Uterus (tissue), 4 donors: Measurements from ENCODE around the gene PITPNB. TPM values are rescaled to one million over a fixed set of nuclear protein-coding genes. Genes with fewer than 3 reads are reported as not detected.

Experiments
- DNase-seq, 2 donors: peaks; one replicate each; pipeline ENCODE4 v3.0.0-alpha.2; 2019 to 2020
- H3K27ac ChIP-seq, 2 donors: fragments of 200-600 bp; sonication (generic); 1 replicate in 1 of 2; 2 replicates in 1 of 2; pipeline ENCODE4 v1.5.1; 2016 to 2018
- H3K27me3 ChIP-seq, 2 donors: fragments of 200-600 bp; sonication (generic); one replicate each; pipeline ENCODE4 v1.5.1; 2018 to 2019; ENCODE audit warnings: control low read depth in 1 of 2
- H3K36me3 ChIP-seq, 2 donors: fragments of 200-600 bp; sonication (generic); one replicate each; pipeline ENCODE4 v1.5.1; 2019; ENCODE audit warnings: control low read depth in 1 of 2
- H3K4me1 ChIP-seq, 2 donors: fragments of 200-600 bp; sonication (generic); one replicate each; pipeline ENCODE4 v1.5.1; 2018 to 2019; ENCODE audit warnings: control low read depth in 1 of 2
- H3K4me3 ChIP-seq, 2 donors: fragments of 200-600 bp; sonication (generic); 1 replicate in 1 of 2; 2 replicates in 1 of 2; pipeline ENCODE4 v1.5.1; 2018 to 2019; ENCODE audit warnings: mild to moderate bottlenecking in 1 of 2
- H3K9me3 ChIP-seq, 2 donors: fragments of 200-600 bp; sonication (generic); one replicate each; pipeline ENCODE4 v1.5.1; 2019; ENCODE audit warnings: control low read depth in 1 of 2
- CTCF ChIP-seq, 4 experiments: fragments of 200-600 bp in 2 of 4; fragments of 450-650 bp in 2 of 4; sonication (generic) in 2 of 4; IDR thresholded peaks; one replicate each; pipeline ENCODE4 v1.5.1; 2016 to 2019; ENCODE audit warnings: antibody characterized with exemption in 4 of 4, mild to moderate bottlenecking in 2 of 4, moderate library complexity in 1 of 4
- POLR2A ChIP-seq, 2 donors: fragments of 450-650 bp; IDR thresholded peaks; one replicate each; pipeline ENCODE4 v1.6.1; 2016; ENCODE audit warnings: antibody characterized with exemption in 2 of 2, mild to moderate bottlenecking in 1 of 2, moderate library complexity in 1 of 2
- intact Hi-C: fragments of 100-400 bp; cut with DNase I; formaldehyde crosslinking; loops from one replicate; pipeline ENCODE4 v1.15.1; 2023; ENCODE audit warnings: low total_unique reads
- total RNA-seq, 4 donors: library from RNA; depleted of rRNA in 3 of 4; stranded (reverse); fragments of >200 nt in 3 of 4; gene quantifications; one replicate each; pipeline versions ENCODE4 v1.1.0 to v1.2.4, GENCODE V29; 2014 to 2023
- donor health status: DM: yes; HTN: yes; CAD: no.

Gene PITPNB
- total RNA-seq, 4 donors from 2014 or later = 47.9 to 99.2 (median 62.5) TPM

GRCh38 chr22:27882507-27883290, 36.4 kb downstream of the PITPNB start:
- no peak overlapping the region for H3K4me3 ChIP-seq
- TF ChIP-seq CTCF (IDR thresholded peaks at IDR 0.05) (no peak), POLR2A (IDR thresholded peaks at IDR 0.05) (no peak)
- H3K27me3 ChIP-seq = no peaks in the 10 kb centered on the region
- H3K9me3 ChIP-seq = no peaks in the 10 kb centered on the region
- no peaks in the 10 kb centered on the region for H3K36me3 ChIP-seq
- H3K4me1 ChIP-seq = peaks cover 0 to 5% of the 10 kb centered on the region in 2 donors
- intact Hi-C loops = no loop called here
- DNase-seq = no peak
- peak overlapping the region; percentile 70 to 92 for H3K27ac ChIP-seq

- DNase-seq = peak; percentile 48 to 60
- Histone ChIP-seq H3K27me3 (no peaks in the 10 kb centered on the region), H3K4me3 (no peak overlapping the region), H3K4me1 (peaks cover 0 to 5% of the 10 kb centered on the region in 2 donors), H3K36me3 (no peaks in the 10 kb centered on the region), H3K27ac (peak overlapping the region; percentile 70 to 92), H3K9me3 (no peaks in the 10 kb centered on the region)
- intact Hi-C loops = no loop called here
- TF ChIP-seq POLR2A (IDR thresholded peaks at IDR 0.05) (no peak), CTCF (IDR thresholded peaks at IDR 0.05) (no peak)
Observed at GRCh38 chr22:27881421-27881820, 37.6 kb downstream of the PITPNB start.

- no peak overlapping the region for H3K4me3 ChIP-seq
- no peaks in the 10 kb centered on the region for H3K9me3 ChIP-seq
- TF ChIP-seq CTCF (IDR thresholded peaks at IDR 0.05) = peak; percentile 83 to 89 (median 86)
- no peak for TF ChIP-seq POLR2A (IDR thresholded peaks at IDR 0.05)
- no peaks in the 10 kb centered on the region for H3K27me3 ChIP-seq
- peak in 1 of 2 donors; percentile 72 for DNase-seq
- no peaks in the 10 kb centered on the region for H3K36me3 ChIP-seq
- peak overlapping the region; percentile 70 to 92 for H3K27ac ChIP-seq
- intact Hi-C loops = no loop called here
- H3K4me1 ChIP-seq = peaks cover 0 to 5% of the 10 kb centered on the region in 2 donors
Observed at GRCh38 chr22:27880778-27881394, 38.2 kb downstream of the PITPNB start.

GRCh38 chr22:27879923-27880322, 39.1 kb downstream of the PITPNB start:
- no peak for DNase-seq
- Histone ChIP-seq H3K36me3 (no peaks in the 10 kb centered on the region), H3K27ac (peak overlapping the region; percentile 70 to 92), H3K27me3 (no peaks in the 10 kb centered on the region), H3K4me1 (peaks cover 0 to 5% of the 10 kb centered on the region in 2 donors), H3K9me3 (no peaks in the 10 kb centered on the region), H3K4me3 (no peak overlapping the region)
- peak in 3 of 4 experiments; percentile 27 to 54 (median 46) for TF ChIP-seq CTCF (IDR thresholded peaks at IDR 0.05)
- no peak for TF ChIP-seq POLR2A (IDR thresholded peaks at IDR 0.05)
- intact Hi-C loops = no loop called here

- Histone ChIP-seq H3K4me3 (no peak overlapping the region), H3K4me1 (peaks cover 0 to 4% of the 10 kb centered on the region in 2 donors), H3K36me3 (no peaks in the 10 kb centered on the region), H3K27ac (no peak overlapping the region), H3K27me3 (no peaks in the 10 kb centered on the region), H3K9me3 (no peaks in the 10 kb centered on the region)
- intact Hi-C loops = no loop called here
- DNase-seq = no peak
- TF ChIP-seq CTCF (IDR thresholded peaks at IDR 0.05) (no peak), POLR2A (IDR thresholded peaks at IDR 0.05) (no peak)
Observed at GRCh38 chr22:27878541-27878940, 40.5 kb downstream of the PITPNB start.
